Stimulated activated CD8-positive, alpha-beta memory T cell treated with anti-CD3 and anti-CD28 coated beads, Interleukin-15, amount 100 ng/mL, for 24 hours (primary cell): ENCODE measurements around the gene NDNF.

Source experiments
- DNase-seq: peaks from one replicate; pipeline ENCODE4 v3.0.0-alpha.2; 2020; ENCODE audit warnings: low read depth

Gene NDNF

DNA sequence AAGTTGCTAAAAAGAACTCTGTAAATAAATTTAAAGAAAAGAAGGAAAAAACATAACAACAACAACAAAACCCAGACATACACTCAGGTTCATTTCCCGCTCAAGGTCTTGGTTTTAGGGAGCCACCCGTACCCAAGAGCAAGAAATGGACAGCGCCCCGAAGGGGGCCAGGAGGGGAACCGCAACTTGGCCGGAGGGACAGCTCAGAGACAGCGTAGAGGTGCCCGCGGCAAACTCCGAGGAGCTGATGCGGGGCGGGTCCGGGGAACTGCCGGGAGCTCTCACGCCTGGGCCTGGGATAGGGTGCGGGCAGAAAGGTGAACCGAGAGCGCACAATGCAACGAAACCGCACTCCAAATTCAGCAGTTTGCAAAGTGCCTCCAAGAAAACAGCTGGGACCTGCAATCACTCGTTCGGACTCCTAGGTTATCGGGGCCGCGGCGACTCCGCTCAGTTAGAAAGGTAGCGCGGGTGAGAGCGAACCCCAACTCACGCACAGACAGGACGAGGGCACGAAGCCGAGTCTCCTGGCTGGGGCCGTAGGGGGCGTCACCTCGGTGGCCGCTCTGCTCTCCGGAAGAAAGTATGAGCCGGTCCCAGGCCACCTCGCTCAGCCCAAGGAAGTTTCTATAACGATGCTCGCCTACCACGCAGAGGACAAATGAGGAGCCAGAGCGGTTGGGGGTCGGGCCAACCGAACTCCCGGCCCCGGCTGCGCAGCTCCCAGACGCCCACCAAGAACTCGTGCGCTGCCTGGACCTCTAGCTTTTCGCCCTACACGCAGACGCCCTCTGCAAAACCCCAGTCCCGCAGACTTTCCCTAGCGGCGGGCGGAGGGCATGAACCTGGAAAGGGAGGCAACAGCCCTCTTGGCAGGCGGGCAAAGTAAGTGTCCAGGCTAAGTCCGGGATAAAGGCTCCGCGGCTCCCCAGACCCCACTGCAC lies 1.4 kb downstream of the NDNF start:
- DNase-seq: no peak

GRCh38 chr4:121070274-121070673 lies 2.1 kb downstream of the NDNF start:
- no peak for DNase-seq

DNA sequence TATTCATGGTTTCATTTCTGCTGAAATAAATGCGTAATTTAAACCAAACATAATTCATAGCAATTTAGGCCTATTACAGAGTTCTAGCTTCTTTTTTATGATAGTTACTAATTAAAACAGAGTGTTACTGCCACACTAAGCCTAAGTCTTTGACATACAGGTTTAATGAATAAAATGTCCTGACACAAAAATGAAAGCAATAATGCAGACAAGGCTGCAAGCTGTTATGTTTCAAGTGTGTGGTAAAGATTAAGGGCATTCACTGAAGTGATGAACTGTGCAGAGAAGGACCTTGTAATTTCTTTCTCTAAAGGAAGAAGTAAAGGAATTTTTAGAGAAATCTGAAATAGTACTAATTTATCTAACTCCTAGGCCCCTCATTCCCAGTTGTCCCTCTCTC lies 2.9 kb downstream of the NDNF start:
- DNase-seq: no peak

- no peak for DNase-seq
Observed at GRCh38 chr4:121064482-121064881, 7.9 kb downstream of the NDNF start.

DNA sequence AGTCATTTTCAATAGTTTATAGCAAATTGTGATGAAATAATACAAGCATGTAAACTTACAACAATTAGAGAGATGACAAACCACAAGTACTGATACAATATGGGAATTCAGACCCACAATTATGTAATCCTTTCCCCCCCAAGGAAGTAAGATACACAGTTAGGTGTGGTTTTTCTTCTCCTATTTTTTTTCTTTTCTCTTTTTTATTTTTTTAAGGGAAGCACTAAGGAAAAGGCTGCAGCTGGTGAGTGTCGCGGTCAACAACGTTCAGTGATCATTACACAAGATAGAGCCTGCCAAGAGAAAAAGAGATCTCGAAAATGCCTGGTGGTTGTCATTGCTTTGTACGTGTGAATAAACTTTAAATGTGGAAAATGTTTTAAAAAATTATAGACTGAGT lies 9.8 kb downstream of the NDNF start:
- no peak for DNase-seq

GRCh38 chr4:121061861-121062260 lies 10.5 kb downstream of the NDNF start:
- DNase-seq: no peak

- DNase-seq: no peak
Observed at GRCh38 chr4:121061215-121061614, 11.1 kb downstream of the NDNF start.

GRCh38 chr4:121057466-121057922 lies 14.8 kb downstream of the NDNF start:
- no peak for DNase-seq

DNA sequence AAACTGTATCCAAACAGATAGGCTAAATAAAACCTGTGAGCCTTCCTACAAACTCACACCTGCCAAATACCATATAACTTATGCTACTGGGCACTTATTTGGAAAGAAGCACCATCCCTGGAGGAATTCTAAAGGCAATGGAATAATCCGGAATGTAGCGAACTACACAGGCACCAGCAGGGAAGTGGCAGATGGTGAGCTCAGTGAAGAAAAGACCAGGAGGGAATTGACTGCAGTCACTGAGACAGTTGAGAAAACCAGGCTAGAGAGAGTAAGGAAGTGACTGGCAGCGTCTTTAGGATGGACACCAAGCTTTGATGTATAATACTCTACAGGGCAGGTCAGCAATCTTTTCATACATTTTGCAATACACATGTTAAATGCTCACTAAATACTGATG lies 16.3 kb downstream of the NDNF start:
- DNase-seq: no peak

DNA sequence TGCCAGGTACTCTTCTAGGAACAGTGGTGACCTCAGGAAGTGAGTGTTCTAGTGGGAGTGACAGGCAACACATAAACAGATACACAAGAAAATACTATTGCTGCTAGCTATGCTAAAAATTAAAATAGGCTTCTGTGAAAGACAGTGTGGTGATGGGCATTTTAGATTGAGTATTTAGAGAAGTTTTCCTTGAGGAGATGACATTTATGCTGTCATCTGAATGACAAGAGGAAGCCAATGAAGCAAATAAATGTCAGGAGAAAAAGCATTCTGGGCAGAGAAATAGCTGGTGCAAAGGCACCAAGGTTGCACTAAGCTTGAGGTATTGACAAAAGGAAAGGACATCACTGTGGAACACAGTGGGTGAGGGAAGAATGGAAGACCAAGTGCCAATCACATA lies 18.0 kb downstream of the NDNF start:
- DNase-seq: no peak

DNA sequence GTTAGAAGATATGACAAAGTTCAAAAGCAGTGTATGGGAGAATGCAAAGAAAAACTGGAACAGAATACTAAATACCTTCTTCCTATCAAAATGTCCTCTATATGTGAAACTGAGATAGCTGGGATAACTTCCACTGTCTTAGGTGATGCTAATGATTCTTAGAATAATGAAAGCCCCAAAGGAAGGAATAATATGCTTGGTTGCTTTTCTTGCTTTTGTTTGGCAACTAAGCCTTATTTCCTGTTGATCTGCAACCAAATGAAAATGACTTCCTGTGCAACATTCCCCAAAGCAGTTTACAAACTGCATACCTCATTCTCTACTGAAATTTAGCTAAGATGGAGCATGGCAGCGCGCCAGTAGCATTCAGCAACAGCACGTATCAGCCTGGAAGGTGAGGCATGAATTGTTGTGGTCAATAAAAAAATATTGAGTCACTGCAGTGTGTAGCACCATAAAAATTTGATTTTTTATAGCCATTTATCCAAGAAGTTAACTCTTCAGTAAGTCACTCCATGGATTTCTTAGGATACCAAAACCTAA lies 18.7 kb downstream of the NDNF start:
- no peak for DNase-seq

DNA sequence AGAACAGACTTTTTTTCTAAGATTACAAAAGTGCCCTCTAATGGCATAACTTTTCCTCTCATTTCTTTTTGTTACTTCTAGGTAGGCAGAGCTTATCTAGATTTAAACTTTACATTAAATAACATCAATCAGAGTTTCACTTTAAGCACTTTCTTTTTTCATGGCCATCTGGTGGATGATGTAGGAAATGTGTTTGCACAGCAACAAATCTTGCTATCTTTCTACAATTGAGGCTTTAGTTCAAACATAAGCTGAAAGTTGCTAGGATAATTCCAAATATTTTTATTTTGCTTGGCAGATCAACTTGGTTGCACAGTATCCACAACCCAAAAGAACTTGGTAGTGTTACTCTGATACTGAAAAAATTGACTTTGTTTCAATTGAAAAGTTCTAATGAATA lies 22.0 kb downstream of the NDNF start:
- DNase-seq: no peak

- DNase-seq: no peak
Observed at GRCh38 chr4:121049072-121049599, 23.2 kb downstream of the NDNF start.

DNA sequence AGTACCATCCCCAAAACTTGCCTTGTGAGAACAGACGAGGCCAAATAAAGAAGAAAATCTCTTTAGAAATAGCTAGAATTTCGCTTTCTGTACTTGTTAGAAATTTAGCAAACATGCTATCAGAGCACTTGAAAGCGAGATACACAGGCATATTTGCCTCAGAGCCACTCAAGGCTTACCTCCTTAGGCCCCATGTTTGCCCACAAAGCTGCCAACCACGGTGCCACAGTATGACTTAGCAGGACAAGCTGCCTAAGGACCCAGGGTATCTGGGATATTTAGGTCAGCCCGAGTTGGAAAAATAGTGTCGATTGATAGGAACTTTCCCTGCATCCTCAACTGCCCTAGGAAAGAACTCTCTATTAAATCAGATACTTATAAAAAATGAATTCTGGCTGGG lies 24.2 kb downstream of the NDNF start:
- DNase-seq: no peak

DNA sequence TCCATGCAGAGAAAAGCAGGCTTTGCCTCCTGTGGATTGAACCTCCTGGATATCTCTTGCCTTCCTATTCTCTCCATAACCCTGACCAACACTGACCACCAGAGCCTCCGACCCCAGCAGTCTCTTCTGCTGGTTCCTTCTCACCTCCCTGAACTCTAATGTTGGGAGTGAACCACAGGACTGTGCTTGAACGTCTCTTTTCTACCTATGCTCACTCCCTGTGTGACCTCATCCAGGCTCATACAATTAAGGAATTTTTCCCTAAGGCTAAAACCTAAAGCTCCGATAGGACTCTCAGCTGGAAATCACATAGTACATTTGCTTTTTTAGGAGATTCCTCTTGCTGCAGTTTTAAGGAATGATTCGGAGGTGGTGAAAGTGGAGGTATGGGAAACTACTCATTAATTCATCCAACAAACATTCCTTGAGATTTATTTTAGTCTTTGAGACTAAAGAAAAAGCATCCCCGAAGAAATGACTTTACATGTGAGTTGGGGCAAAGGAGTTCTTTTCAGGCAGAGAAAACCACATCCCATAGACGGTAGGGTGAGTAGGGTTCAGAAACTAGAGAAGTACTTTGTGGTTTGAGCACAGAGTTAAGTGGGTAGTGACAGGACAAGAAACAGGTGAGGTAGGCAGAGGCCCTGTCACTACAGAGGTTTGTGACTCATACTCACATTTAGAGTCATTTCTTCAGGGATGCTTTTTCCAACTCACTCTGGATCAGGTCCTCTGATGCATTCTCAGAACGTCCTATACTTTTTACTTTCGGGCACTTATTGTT lies 30.8 kb downstream of the NDNF start:
- no peak for DNase-seq

DNA sequence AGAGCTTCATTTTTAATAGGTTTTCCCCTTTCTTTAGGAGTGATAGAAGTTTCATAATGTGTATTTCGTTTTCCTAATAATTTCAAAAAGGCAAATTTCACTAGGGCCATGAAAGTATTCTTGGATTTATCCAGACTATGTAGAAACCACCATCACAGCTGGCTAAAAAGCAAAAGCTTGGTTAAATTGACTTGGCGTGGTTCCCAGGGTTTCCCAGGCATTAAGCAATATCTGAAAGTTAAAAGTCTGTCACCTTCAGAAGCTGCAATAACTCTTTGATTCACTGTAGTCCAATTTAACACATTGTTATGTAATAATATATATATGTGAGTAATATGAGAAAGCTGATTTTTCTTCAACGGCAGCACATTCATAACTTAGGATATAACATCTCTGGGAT lies 38.3 kb downstream of the NDNF start:
- no peak for DNase-seq

DNA sequence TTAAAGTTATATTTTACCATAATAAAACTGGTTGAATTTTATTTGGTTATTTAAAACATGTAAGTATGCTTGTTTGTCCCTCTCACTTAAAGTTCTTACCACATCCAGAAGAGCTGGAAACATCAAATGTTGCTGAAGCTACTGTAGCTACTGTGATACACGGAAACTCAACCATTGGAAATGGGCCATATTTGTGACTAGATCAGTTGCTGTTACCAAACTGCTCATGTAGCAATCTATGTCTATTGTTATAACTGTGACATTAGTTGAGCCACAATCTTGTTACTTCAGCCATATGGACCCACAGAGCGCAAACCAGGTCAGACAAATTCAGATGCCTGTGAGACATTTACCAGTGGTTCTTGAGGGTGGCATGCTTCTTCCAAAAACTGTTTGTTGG lies 41.6 kb downstream of the NDNF start:
- DNase-seq: no peak

DNA sequence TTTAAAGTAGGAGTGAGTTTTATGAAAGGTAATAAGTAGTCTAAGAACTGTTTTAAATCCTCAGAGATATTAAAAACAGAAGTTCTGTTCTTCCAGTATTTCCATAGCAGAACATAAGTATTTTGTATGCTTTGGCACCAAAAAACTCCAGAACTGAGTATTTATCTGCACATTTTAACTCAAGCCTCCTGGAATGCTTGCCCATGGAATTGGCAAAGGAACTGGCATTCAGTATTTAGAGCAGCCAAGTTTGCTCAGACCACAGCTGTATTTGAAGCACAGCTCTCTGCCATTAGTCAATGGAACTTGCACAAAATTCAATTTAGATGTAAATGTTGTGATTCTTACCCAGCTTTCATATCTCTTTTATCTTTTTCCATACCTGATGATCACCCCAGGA lies 42.2 kb downstream of the NDNF start:
- DNase-seq: no peak

- no peak for DNase-seq
Observed at GRCh38 chr4:121026034-121026433, 46.3 kb downstream of the NDNF start.

- DNase-seq: no peak
Observed at GRCh38 chr4:121025540-121025939, 46.8 kb downstream of the NDNF start.

- no peak for DNase-seq
Observed at GRCh38 chr4:121018543-121018942, 53.8 kb downstream of the NDNF start.

GRCh38 chr4:121016611-121017010 lies 55.7 kb downstream of the NDNF start:
- no peak for DNase-seq

- DNase-seq: no peak
Observed at GRCh38 chr4:121015421-121015820, 56.9 kb downstream of the NDNF start.
